Activated CD8-positive, alpha-beta memory T cell treated with anti-CD3 and anti-CD28 coated beads for 36 hours (primary cell): ENCODE results near the gene KRT37. TPM values are rescaled to one million over a fixed set of nuclear protein-coding genes. Genes with fewer than 3 reads are reported as not detected.
"Not testable (repeated sequence)": the region's sequence is repeated elsewhere in the genome, so short reads cannot be mapped to it uniquely, and the experiment has no call there.

ENCODE experiments used
- CTCF ChIA-PET: fragments of 350-600 bp; sonication (Branson Sonifier 250); formaldehyde crosslinking; loops from one replicate; lab custom pipeline; 2021; ENCODE audit warnings: antibody characterized with exemption; lab: Charles Lee
- POLR2A ChIA-PET: fragments of 350-600 bp; sonication (Branson Sonifier 250); formaldehyde crosslinking; loops from one replicate; lab custom pipeline; 2021; ENCODE audit warnings: antibody characterized with exemption; lab: Charles Lee
- total RNA-seq, 2 experiments: library from RNA; stranded (reverse); gene quantifications; one replicate each; pipeline ENCODE4 v1.2.3, GENCODE V29; 2021

KRT37 gene
- total RNA-seq, 2 experiments from 2014 or later: not detected

DNA sequence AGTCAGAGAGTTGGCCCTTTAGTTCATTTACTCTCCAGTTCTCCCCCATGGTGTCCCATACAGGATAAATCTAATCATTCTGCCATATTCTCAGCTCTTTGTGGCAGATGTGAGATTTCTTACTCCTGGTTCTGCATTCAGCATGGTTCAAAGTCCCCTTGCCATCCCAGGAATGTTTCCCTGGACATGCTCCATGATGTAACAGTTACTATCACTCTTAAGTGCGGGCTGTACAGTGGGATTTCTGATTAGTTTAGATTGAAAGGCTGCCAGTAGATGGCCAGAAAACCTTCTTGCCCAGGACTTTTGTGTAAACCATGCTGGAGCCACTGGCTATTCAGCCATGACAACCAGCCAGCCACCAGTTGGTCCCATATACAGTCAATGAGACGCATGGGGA, 10.4 kb downstream of the KRT37 start:
- POLR2A ChIA-PET: no interaction called here

DNA sequence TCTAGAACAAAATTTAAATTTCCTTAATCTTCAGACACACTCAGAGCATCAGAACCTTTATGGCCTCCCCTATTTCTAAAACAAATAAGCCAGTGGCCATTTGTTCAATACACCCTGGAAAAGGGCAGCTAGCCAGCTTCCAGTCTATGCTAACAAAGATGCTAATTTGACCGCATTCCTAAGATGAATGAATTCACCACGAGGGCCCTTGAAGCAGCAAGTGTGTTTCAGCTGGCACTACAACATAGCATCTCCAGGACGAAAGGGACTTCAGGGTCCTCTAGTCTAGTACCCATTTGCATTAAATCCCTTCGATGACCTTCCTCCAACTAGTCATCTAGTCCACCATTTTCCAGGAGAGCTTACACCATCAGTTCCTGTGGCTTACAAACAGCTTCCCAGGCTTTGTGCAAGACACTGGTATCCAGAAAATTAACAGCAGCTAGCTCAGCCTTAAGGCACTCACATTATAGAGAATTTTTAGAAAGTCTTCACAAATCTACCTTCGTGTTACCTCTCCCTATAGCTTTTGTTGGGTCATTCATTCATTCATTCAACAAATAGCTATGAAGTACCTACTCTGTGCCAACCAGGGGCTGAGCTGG, 10.9 kb downstream of the KRT37 start:
- ChIA-PET CTCF (no interaction called here), POLR2A (no interaction called here)

More for the DNA sequence above, 10.4 kb downstream of the KRT37 start:
- CTCF ChIA-PET: no interaction called here

DNA sequence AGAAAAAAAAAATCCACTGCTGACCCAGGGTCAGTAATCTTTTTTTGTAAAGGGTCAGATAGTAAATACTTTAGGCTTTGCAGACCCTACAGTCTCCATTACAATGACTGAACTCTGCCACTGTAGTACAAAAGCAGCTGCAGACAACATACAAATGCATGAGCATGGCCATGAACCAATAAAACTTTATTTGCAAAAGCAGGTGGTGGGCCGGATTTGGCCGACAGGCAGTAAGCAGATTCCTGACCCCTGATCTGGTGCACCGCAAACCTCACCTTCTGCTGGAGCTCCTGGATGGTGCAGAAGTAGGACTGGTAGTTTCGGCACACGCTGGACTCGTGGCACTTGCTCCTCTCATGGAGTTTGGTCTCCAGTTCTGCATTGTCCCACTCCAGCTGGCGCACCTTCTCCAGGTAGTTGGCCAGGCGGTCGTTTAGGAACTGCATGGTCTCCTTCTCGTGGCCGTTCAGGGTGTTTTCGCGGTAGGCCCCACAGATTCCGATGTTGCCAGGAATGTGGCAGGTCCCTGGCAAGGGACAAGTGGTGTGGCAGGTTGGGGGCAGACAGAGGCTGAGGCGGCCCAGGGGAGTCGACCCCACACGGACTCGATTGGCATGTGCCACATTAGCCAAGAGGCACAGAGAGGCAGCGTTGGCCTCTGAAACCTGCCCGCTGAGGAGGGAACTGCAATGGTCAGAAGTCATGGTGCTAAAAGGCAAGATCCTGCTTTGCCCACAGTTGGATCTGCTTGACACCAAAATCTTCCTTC, 13.1 kb downstream of the KRT37 start:
- CTCF ChIA-PET: no interaction called here
- POLR2A ChIA-PET: no interaction called here

DNA sequence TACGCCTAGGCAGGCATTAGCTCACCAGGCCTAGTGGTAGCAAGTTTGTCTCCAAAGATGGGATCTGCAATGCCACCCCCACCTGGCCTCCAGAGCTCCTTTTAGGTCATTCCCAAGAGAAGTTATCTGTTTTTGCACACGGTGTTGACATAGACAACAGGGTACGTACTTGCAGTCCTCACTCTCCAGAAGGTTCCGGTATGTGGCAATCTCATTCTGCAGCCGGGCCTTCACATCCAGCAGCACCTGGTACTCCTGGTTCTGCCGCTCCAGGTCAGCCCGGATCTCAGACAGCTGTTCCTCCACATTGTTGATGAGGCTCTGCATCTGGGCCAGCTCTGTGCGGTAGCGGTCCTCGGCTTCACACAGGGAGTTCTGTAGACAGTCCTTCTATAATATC, 17.2 kb downstream of the KRT37 start:
- ChIA-PET CTCF (no interaction called here), POLR2A (no interaction called here)

DNA sequence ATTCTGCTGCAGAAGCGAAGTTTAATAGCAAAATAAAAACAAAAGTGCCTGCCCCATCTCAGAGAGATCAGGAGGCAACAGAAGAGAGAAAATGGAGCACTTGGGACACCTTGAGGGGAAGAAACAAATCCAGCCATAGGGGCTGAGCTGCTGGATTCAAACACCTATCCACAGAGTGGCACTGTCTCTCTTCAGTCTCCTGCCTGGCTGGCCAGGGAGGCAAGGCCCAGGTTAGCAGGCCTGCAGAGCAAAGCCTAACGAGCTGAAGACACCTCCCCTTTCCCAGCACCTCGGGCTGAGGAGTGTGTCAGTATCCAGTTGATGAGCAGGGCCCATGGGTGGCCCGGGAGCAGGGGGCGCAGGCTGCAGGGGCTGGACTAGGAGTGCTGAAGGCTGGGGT, 18.2 kb downstream of the KRT37 start:
- CTCF ChIA-PET: interaction anchor here (1.2 kb wide), 1 partner anchor 11 kb away, joined by 3 read pairs; no protein-coding TSS in a partner anchor
- POLR2A ChIA-PET: no interaction called here

GRCh38 chr17:41404024-41404671, 20.2 kb downstream of the KRT37 start:
- POLR2A ChIA-PET: no interaction called here
- CTCF ChIA-PET: interaction anchor here (0.8 to 1.2 kb wide), 2 partner anchors 95 to 259 kb away, joined by 3 read pairs; partner anchors contain the start of gene KRTAP16-1

- CTCF ChIA-PET: interaction anchor here (0.8 to 1.2 kb wide), 2 partner anchors 95 to 259 kb away, joined by 3 read pairs; partner anchors contain the start of gene KRTAP16-1
Measured at GRCh38 chr17:41403404-41404023, 20.9 kb downstream of the KRT37 start.

DNA sequence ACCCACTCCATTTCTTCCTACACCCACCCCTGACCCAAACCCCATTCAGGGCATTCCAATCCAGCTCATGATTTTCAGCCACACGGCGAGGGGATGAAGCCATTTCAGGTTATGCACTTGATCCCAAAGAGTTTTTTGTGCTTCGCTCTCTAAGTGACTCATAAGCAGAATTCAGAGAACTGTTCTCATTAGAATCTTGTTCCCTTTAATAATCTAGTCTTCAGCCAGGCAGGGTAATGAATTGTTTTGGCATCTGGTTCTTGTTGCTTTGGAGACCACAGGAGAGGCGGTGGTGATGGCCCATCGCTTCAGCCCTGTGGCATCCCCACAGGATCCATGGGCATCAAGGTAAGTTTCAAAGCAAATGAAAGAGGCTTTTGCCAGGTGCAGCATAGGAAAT, 22.2 kb downstream of the KRT37 start:
- ChIA-PET POLR2A (no interaction called here), CTCF (no interaction called here)

More at GRCh38 chr17:41403404-41404023, 20.9 kb downstream of the KRT37 start:
- POLR2A ChIA-PET: no interaction called here

DNA sequence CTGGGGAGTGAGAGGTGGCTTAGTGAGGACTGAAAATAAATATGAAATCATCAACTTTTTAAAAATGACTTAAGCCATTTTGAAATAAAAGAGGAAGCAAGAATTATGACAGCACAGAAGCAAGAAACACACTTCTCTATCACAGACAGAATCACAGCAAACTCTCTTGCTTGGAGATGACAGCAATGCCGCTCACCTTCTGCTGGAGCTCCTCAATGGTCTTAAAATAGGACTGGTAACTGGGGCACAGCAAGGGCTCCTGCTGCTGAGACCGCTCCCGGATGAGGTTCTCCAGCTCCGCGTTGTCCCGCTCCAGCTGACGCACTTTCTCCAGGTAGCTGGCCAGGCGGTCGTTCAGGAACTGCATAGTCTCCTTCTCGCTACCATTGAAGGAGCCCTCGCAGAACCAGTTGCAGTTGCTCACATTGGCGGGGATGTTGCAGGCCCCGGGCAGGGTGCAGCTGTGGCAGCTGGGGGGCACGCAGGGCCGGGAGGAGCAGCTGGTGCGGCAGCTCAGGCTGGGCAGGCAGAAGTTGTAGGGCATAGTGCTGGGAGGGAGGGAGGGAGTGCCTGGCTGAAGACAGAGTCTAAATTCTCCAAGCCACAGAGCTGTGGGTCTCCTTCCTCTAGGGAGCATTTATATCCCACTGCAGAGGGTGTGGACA, 27.3 kb downstream of the KRT37 start, which contains the start of gene KRT31:
KRT31 (minus strand) TSS at position 613 of the 665 bp plus-strand sequence; CDS start at position 544, 69 bp downstream.
- POLR2A ChIA-PET: no interaction called here
- CTCF ChIA-PET: no interaction called here

DNA sequence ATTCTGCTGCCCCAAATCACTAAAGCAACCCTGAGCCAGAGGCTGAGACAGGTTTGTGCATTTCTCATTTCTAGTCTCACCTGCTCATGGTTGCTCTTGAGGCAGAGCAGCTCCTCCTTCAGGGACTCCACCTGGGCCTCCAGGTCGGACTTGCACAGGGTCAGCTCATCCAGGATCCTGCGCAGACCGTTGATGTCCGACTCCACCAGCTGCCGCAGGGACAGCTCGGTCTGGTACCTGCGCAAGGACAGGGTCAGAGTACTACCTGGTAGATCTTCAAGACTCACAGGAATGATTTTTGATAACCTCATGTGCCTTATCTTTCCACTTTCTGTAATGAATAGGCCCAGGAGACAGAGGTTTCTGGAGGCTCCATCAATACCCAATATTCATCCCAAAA, 28.0 kb downstream of the KRT37 start:
- POLR2A ChIA-PET: interaction anchor here (0.7 kb wide), 1 partner anchor 659 kb away, joined by 5 read pairs; no protein-coding TSS in a partner anchor
- CTCF ChIA-PET: no interaction called here

GRCh38 chr17:41395611-41396010, 28.8 kb downstream of the KRT37 start:
- POLR2A ChIA-PET: interaction anchor here (0.7 kb wide), 1 partner anchor 659 kb away, joined by 5 read pairs; no protein-coding TSS in a partner anchor
- CTCF ChIA-PET: no interaction called here

- POLR2A ChIA-PET, CTCF ChIA-PET: not testable (repeated sequence)
Measured at GRCh38 chr17:41395044-41395443, 29.3 kb downstream of the KRT37 start.

DNA sequence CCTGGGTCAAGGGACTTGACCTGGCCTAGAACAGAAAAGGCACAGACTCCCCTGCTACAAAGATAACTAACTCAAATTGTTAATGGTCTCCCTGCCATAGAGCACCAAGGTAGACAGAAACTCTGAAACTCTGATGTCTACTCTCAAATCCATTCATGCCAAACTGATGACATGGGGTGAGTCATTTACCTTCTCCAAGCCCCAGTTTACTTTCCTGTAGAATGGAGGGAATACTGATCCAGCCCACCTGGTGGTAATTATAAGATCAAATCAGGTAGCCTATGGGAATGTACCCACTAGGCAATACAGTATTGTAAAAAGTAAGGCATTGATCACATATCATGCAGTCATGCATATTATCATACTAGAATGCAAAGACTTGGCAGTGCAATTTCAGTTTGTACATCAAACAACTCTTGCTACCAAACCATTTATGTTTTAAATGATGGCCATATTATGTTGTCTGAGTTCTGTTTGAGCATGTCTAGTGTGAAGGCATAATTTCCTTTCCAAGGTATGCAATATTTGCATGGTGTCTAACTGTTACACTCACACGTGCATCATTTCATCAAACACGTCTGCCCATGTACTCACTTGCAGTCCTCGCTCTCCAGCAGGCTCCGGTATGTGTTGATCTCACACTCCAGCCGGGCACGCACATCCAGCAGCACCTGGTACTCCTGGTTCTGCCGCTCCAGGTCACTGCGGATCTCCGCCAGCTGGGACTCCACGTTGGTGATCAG, 30.0 kb downstream of the KRT37 start:
- CTCF ChIA-PET: no interaction called here
- POLR2A ChIA-PET: no interaction called here

DNA sequence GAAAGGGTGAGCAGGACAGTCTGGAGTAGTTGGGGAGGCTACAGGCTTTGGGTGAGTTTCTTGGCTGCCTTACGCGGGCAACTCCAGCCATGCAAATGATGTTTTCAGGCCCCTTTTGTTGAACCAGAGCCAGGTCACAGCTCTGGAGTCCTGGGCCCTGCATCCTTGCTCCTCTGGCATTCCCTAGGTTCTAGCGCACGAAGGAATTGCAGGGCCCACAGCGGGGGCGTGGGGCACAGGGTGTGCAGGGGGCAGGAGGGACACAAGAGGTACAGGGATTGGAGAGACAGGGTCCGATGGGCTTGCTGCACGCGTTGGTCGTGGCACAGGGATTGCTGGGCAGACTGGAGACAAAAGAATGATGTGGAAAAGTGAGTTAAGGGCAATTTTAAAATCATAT, 30.6 kb downstream of the KRT37 start:
- POLR2A ChIA-PET: no interaction called here
- CTCF ChIA-PET: no interaction called here

GRCh38 chr17:41393294-41393693, 31.1 kb downstream of the KRT37 start:
- POLR2A ChIA-PET: no interaction called here

GRCh38 chr17:41392278-41392677, 32.1 kb downstream of the KRT37 start:
- ChIA-PET POLR2A (no interaction called here), CTCF (no interaction called here)

More at GRCh38 chr17:41393294-41393693, 31.1 kb downstream of the KRT37 start:
- CTCF ChIA-PET: no interaction called here

GRCh38 chr17:41391535-41391934, 32.9 kb downstream of the KRT37 start:
- POLR2A ChIA-PET: no interaction called here
- CTCF ChIA-PET: no interaction called here

GRCh38 chr17:41390411-41390938, 33.9 kb downstream of the KRT37 start:
- CTCF ChIA-PET: interaction anchor here (1.1 kb wide), 1 partner anchor 17 kb away, joined by 3 read pairs; no protein-coding TSS in a partner anchor
- POLR2A ChIA-PET: interaction anchor here (0.6 kb wide), 1 partner anchor 900 kb away, joined by 3 read pairs; no protein-coding TSS in a partner anchor
